Bronchial epithelial cell (primary cell): ENCODE data around the gene MMP2. TPM values are rescaled to one million over a fixed set of nuclear protein-coding genes. Genes with fewer than 3 reads are reported as not detected.

ENCODE experiments used
- DNase-seq: peaks from one replicate; pipeline ENCODE4 v3.0.0-alpha.2; 2010; ENCODE audit warnings: low read depth
- FAIRE-seq: peaks from 2 replicates; lab custom pipeline; 2011; peaks lifted over from hg19 to GRCh38; lab: Jason Lieb, UNC
- H3K27me3 ChIP-seq: 2 replicates; pipeline ENCODE4 v1.5.1; 2011; ENCODE audit warnings: low read length; ENCODE audit not compliant: control insufficient read depth, insufficient read depth
- H3K36me3 ChIP-seq: 2 replicates; pipeline ENCODE4 v1.5.1; 2011; ENCODE audit warnings: low read length; ENCODE audit not compliant: control insufficient read depth, insufficient read depth
- H3K4me3 ChIP-seq: 2 replicates; pipeline ENCODE4 v1.5.1; 2011; ENCODE audit warnings: mild to moderate bottlenecking, low read depth, low read length, control low read depth
- CTCF ChIP-seq: IDR thresholded peaks from 2 replicates; pipeline ENCODE4 v1.5.1; 2011; ENCODE audit warnings: mild to moderate bottlenecking, moderate library complexity, low read length, control low read depth, inconsistent platforms; ENCODE audit not compliant: insufficient read depth, severe bottlenecking
- total RNA-seq: library from RNA; depleted of rRNA; stranded (reverse); fragments of >200 nt; gene quantifications from 2 replicates; pipeline ENCODE4 v1.2.1, GENCODE V29; 2014

The MMP2 gene
- total RNA-seq, 1 donor from 2014 or later = 12.4 TPM

GRCh38 chr16:55500530-55501011 lies 21.6 kb downstream of the MMP2 start:
- no peak for FAIRE-seq

GRCh38 chr16:55501549-55502322 lies 22.7 kb downstream of the MMP2 start:
- DNase-seq (peak; percentile 45), FAIRE-seq (peak; percentile 40)
- Histone ChIP-seq H3K27me3 (no peaks in the 10 kb centered on the region), H3K36me3 (no peaks in the 10 kb centered on the region), H3K4me3 (no peak overlapping the region)
- TF ChIP-seq CTCF = peak; percentile 28

More at GRCh38 chr16:55500530-55501011, 21.6 kb downstream of the MMP2 start:
- H3K36me3 ChIP-seq = no peaks in the 10 kb centered on the region
- H3K27me3 ChIP-seq = no peaks in the 10 kb centered on the region
- TF ChIP-seq CTCF = no peak
- no peak overlapping the region for H3K4me3 ChIP-seq
- DNase-seq = no peak

GRCh38 chr16:55502801-55503366 lies 23.9 kb downstream of the MMP2 start:
- peak; percentile 8 for TF ChIP-seq CTCF
- FAIRE-seq (no peak), DNase-seq (no peak)
- Histone ChIP-seq H3K4me3 (no peak overlapping the region), H3K36me3 (no peaks in the 10 kb centered on the region), H3K27me3 (no peaks in the 10 kb centered on the region)

- no peak for FAIRE-seq
Observed at GRCh38 chr16:55503726-55504550, 24.9 kb downstream of the MMP2 start.

More at GRCh38 chr16:55503726-55504550, 24.9 kb downstream of the MMP2 start:
- H3K27me3 ChIP-seq = no peaks in the 10 kb centered on the region
- H3K36me3 ChIP-seq = no peaks in the 10 kb centered on the region
- DNase-seq = no peak
- H3K4me3 ChIP-seq = no peak overlapping the region
- TF ChIP-seq CTCF = no peak
